DOHH2 (cell line): Measurements from ENCODE around the gene ZNF398.

Source experiments
- H3F3A ChIP-seq: fragments of 200-600 bp; sonication (generic), shearing (Covaris generic); 2 replicates; pipeline ENCODE4 v1.6.0; 2016; ENCODE audit warnings: antibody characterized with exemption, mild to moderate bottlenecking; ENCODE audit not compliant: control insufficient read depth, insufficient read depth
- H3K27ac ChIP-seq: fragments of 200-600 bp; sonication (generic); 2 replicates; pipeline ENCODE4 v1.5.1; 2014; ENCODE audit warnings: low read depth, mild to moderate bottlenecking, low read length, moderate library complexity
- H3K27me3 ChIP-seq: fragments of 200-600 bp; sonication (generic); 2 replicates; pipeline ENCODE4 v1.6.1; 2014; ENCODE audit warnings: mild to moderate bottlenecking, low read length, mixed read lengths; ENCODE audit not compliant: control insufficient read depth
- H3K36me3 ChIP-seq: fragments of 200-600 bp; sonication (generic); 2 replicates; pipeline ENCODE4 v1.6.1; 2014; ENCODE audit warnings: mild to moderate bottlenecking, low read length, moderate library complexity, mixed read lengths; ENCODE audit not compliant: control insufficient read depth
- H3K4me1 ChIP-seq: fragments of 200-600 bp; sonication (generic); 2 replicates; pipeline ENCODE4 v1.6.1; 2014; ENCODE audit warnings: mild to moderate bottlenecking, low read length, mixed read lengths; ENCODE audit not compliant: control insufficient read depth
- H3K4me2 ChIP-seq: fragments of 200-600 bp; sonication (generic); 2 replicates; pipeline ENCODE4 v1.6.0; 2014; ENCODE audit warnings: mild to moderate bottlenecking, low read length, moderate library complexity
- H3K4me3 ChIP-seq: fragments of 200-600 bp; sonication (generic); 2 replicates; pipeline ENCODE4 v1.5.1; 2014; ENCODE audit warnings: mild to moderate bottlenecking, low read length, mixed read lengths
- H3K79me2 ChIP-seq: fragments of 200-600 bp; sonication (generic); 2 replicates; pipeline ENCODE4 v1.6.1; 2014; ENCODE audit warnings: mild to moderate bottlenecking, low read length, mixed read lengths; ENCODE audit not compliant: control insufficient read depth
- H3K9me2 ChIP-seq: fragments of 200-600 bp; sonication (generic); replicated peaks from 2 replicates; pipeline ENCODE4 v1.6.1; 2014; ENCODE audit warnings: mild to moderate bottlenecking, low read length, mixed read lengths; ENCODE audit not compliant: control insufficient read depth
- H3K9me3 ChIP-seq: fragments of 200-600 bp; sonication (generic); 2 replicates; pipeline ENCODE4 v1.6.1; 2014; ENCODE audit warnings: antibody characterized with exemption, low read length, mixed read lengths; ENCODE audit not compliant: control insufficient read depth, insufficient read depth
- H4K20me1 ChIP-seq: fragments of 200-600 bp; sonication (generic); 2 replicates; pipeline ENCODE4 v1.6.0; 2014; ENCODE audit warnings: low read depth, mild to moderate bottlenecking, antibody characterized with exemption, low read length, moderate library complexity; ENCODE audit not compliant: control insufficient read depth, insufficient read depth
- EZH2phosphoT487 ChIP-seq: fragments of 200-600 bp; sonication (generic); IDR thresholded peaks from 2 replicates; pipeline ENCODE4 v1.6.1; 2017; ENCODE audit warnings: borderline replicate concordance, mild to moderate bottlenecking, antibody characterized with exemption, low read length, moderate library complexity, mixed read lengths
- TF ChIP-seq, protein P1 (sequence below): fragments of 200-600 bp; sonication (generic); IDR thresholded peaks from one replicate; pipeline ENCODE4 v1.5.1; 2014; ENCODE audit warnings: antibody characterized with exemption, mild to moderate bottlenecking, low read depth, low read length; ENCODE audit not compliant: poor library complexity, severe bottlenecking

ZNF398 gene

DNA sequence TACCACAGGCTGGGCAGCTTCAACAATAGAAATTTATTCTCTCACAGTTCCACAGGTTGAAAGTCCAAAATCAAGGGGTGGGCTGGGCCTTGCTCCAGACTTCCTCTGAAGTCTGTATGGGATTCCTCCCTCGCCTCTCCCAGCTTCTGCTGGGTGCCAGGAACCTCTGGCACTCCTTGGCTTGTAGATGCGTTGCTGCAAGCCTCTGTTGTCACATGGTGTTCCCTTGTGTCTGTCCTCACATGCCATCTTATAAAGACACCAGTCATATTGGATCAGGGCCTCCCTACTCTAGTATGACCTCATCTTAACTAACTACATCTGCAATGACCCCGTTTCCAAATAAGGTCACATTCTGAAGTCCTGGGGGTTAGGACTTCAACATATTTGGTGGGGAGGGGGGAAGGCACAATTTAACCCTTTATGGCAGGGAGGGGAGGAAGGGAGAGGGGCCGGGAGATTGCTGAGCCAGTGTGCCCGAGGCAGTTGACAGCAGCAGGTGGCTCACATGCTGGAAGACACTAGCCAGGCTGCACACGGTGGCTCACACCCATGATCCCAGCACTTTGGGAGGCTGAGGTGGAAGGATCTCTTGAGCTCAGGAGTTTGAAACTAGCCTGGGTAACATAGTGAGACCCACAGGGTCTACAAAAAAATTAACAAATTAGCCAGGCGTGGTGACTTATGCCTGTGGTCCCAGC lies 66.9 kb downstream of the ZNF398 start:
- Histone ChIP-seq H3K27me3 (no peaks in the 10 kb centered on the region), H3K27ac (no peak overlapping the region), H3K4me2 (no peak overlapping the region), H3K9me3 (no peaks in the 10 kb centered on the region), H3K79me2 (no peaks in the 10 kb centered on the region), H3F3A (no peaks in the 10 kb centered on the region), H3K4me3 (no peak overlapping the region), H3K4me1 (no peaks in the 10 kb centered on the region), H3K36me3 (peaks cover 97% of the 10 kb centered on the region), H3K9me2 (no peaks in the 10 kb centered on the region), H4K20me1 (no peaks in the 10 kb centered on the region)
- no peak for TF ChIP-seq EZH2phosphoT487
- TF ChIP-seq, protein P1, sequence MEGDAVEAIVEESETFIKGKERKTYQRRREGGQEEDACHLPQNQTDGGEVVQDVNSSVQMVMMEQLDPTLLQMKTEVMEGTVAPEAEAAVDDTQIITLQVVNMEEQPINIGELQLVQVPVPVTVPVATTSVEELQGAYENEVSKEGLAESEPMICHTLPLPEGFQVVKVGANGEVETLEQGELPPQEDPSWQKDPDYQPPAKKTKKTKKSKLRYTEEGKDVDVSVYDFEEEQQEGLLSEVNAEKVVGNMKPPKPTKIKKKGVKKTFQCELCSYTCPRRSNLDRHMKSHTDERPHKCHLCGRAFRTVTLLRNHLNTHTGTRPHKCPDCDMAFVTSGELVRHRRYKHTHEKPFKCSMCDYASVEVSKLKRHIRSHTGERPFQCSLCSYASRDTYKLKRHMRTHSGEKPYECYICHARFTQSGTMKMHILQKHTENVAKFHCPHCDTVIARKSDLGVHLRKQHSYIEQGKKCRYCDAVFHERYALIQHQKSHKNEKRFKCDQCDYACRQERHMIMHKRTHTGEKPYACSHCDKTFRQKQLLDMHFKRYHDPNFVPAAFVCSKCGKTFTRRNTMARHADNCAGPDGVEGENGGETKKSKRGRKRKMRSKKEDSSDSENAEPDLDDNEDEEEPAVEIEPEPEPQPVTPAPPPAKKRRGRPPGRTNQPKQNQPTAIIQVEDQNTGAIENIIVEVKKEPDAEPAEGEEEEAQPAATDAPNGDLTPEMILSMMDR = no peak

DNA sequence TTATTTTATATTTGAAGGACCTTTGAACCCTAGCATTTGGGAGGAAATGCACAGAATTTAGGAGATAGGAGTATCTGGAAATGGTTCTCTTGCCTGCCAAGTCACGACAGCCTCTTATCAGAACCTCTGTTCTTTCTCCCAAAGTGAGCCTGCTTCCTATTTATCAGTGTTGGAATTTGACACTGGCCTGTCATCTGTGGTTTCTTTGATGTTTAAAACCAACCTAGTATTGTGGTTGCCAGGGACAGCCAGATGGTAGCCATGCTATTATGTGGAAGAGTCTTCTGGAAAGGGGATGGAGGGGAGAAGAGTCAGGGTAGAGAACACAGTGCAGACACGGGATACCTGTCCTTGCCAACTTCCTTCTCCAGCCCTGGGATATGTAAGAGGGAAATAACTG lies 69.1 kb downstream of the ZNF398 start:
- H3K27ac ChIP-seq = no peak overlapping the region
- H3K9me2 ChIP-seq = no peaks in the 10 kb centered on the region
- no peak for TF ChIP-seq EZH2phosphoT487
- no peaks in the 10 kb centered on the region for H3K4me1 ChIP-seq
- H3K79me2 ChIP-seq = no peaks in the 10 kb centered on the region
- peaks cover 89% of the 10 kb centered on the region for H3K36me3 ChIP-seq
- H3K9me3 ChIP-seq = no peaks in the 10 kb centered on the region
- H3K4me2 ChIP-seq = no peak overlapping the region
- no peaks in the 10 kb centered on the region for H3F3A ChIP-seq
- H4K20me1 ChIP-seq = no peaks in the 10 kb centered on the region
- H3K4me3 ChIP-seq = no peak overlapping the region
- H3K27me3 ChIP-seq = no peaks in the 10 kb centered on the region

- Histone ChIP-seq H3K4me3 (no peak overlapping the region), H3K79me2 (no peaks in the 10 kb centered on the region), H3K27me3 (no peaks in the 10 kb centered on the region), H3K27ac (no peak overlapping the region), H3K4me2 (no peak overlapping the region), H3K36me3 (peaks cover 78% of the 10 kb centered on the region), H3K4me1 (no peaks in the 10 kb centered on the region), H3F3A (no peaks in the 10 kb centered on the region), H3K9me2 (no peaks in the 10 kb centered on the region), H3K9me3 (no peaks in the 10 kb centered on the region), H4K20me1 (no peaks in the 10 kb centered on the region)
- TF ChIP-seq, protein P1 = no peak
- TF ChIP-seq EZH2phosphoT487 = no peak
Observed at GRCh38 chr7:149217570-149217969, 70.3 kb downstream of the ZNF398 start.

DNA sequence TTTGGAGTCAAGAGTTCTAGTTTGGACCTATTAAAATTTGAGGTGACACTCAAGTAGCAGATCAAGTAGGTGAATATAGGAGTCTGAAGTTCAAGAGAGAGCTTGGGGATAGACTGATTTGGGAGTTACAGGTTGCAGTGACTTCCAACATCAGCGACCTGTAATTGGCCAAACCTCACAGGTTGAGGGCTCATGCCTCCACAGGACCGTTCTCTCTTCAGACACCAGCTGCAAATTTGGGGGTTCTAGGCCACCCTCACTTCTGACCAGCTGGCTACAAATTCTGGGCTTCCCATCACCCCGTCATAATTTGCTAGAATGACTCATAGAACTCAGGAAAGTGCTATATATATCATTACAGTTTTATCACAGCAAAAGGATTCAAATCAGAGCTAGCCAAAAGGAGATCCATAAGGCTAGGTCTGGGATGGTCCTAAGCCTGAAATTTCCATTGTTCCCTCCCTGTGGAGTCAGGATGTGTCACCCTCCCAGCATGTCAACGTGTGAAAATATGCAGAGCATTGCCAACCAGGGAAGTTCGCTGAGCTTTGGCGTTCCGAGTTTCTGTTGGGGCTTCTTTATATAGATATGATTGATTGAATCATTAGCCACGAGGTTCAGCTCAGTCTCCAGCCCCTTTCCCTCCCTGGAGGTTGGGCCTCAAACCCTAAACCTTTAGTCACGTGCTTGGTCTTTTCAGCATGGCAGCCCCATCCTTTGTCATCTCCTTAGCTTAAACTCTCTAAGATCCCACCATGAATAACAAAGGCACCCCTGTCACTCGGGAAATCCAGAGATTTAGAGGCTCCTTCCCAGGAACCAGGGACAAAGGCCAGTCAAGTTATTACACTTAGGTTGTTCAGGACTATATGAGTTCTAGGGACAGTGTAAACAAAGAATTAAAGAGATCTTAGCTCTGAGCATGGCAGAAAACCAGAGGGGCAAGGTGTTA lies 71.5 kb downstream of the ZNF398 start:
- peaks cover 72% of the 10 kb centered on the region for H3K36me3 ChIP-seq
- H3K4me3 ChIP-seq = no peak overlapping the region

More for the DNA sequence above, 71.5 kb downstream of the ZNF398 start:
- no peaks in the 10 kb centered on the region for H3K4me1 ChIP-seq
- no peaks in the 10 kb centered on the region for H3K27me3 ChIP-seq
- H3K4me2 ChIP-seq = no peak overlapping the region
- H3K79me2 ChIP-seq = no peaks in the 10 kb centered on the region
- no peaks in the 10 kb centered on the region for H4K20me1 ChIP-seq
- no peak for TF ChIP-seq EZH2phosphoT487
- TF ChIP-seq, protein P1 = no peak
- no peak overlapping the region for H3K27ac ChIP-seq
- no peaks in the 10 kb centered on the region for H3K9me2 ChIP-seq
- no peaks in the 10 kb centered on the region for H3K9me3 ChIP-seq
- H3F3A ChIP-seq = no peaks in the 10 kb centered on the region
